HG03139 (cell line): ENCODE measurements around the gene NPB.

Source experiments
- ATAC-seq: cut with Tn5 transposase; IDR thresholded peaks from one replicate; pipeline ENCODE4 v1.9.1; 2021; ENCODE audit not compliant: unreplicated experiment

Gene NPB

GRCh38 chr17:81911277-81911961, 9.4 kb downstream of the NPB start, which contains the start of gene PCYT2:
PCYT2 (minus strand) TSS chr17:81911399; CDS start chr17:81911355, 44 bp downstream.
- peak; percentile 53 for ATAC-seq

GRCh38 chr17:81911969-81912368, 9.9 kb downstream of the NPB start:
- ATAC-seq: no peak

DNA sequence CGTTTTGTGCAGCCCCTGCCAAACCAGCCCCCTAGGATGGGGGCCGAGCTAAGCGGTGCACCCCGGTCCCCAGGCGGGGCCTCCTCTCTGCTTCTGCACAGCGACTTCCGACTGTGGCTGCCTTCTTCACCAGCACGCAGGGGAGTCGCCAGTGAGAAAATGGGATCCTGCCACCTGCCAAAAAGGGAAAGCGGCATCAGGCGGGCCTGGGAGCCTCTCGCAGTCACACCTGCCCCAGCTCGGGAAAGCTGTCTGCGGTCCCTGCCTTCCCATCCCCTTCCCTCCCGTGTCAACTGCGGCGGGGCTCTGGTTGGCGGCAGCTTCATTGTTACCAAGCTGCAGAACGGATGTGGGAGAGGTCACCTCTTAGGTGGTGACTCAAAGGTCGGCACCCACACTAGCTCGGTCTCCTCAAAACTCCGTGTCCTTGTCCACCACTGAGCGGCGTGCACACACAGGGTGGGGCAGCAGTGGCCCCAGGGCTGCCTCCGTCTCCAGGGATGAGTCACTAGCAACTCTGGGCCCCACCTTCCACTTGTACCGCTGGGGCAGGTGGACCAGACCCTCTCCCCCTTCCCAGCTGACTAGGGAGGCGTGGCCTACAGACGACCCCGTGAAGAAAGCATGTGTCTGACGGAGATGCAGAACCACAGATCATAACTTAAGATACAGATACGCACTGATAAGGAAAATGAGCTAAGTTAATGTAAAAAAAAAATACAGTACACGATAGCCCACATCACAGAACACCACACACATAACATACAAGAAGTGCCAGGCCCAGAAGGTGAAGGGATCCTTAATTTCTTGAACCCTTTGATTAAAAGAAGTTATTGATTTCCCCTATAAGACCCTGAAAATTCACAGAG, 10.6 kb downstream of the NPB start:
- no peak for ATAC-seq

DNA sequence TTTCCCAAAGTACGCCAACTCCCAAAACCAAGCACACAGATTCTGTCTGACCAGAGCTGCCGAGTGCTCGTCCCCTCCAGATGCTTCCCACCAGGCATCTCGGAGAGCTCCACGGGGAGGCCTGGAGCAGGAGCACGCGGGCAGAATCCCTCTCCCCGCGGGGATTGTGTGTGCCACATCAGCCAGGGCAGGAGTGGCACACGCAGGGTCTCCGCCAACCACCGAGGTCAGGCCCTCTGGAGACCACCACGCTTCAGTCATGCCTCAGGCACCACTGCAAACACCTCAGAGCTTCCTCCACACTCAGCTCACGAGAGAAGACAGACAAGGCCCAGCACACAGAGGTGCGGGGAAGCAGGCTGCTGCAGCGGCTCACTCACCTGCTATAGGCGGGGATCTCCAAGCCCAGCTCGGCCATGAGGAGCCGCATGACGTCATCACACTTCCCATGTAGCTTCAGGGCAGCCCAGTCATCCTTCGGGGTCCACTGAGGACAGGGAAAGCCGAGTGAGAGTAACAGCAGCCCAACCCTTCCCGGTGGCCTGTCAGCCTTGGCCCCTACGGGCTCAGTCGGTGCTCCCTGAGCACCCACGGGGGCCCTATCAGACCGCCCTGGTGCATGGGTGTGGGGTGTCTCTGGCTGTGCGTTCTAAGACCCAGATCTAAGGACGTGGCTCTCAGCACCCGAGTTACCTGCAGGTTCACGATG, 11.5 kb downstream of the NPB start:
- no peak for ATAC-seq

DNA sequence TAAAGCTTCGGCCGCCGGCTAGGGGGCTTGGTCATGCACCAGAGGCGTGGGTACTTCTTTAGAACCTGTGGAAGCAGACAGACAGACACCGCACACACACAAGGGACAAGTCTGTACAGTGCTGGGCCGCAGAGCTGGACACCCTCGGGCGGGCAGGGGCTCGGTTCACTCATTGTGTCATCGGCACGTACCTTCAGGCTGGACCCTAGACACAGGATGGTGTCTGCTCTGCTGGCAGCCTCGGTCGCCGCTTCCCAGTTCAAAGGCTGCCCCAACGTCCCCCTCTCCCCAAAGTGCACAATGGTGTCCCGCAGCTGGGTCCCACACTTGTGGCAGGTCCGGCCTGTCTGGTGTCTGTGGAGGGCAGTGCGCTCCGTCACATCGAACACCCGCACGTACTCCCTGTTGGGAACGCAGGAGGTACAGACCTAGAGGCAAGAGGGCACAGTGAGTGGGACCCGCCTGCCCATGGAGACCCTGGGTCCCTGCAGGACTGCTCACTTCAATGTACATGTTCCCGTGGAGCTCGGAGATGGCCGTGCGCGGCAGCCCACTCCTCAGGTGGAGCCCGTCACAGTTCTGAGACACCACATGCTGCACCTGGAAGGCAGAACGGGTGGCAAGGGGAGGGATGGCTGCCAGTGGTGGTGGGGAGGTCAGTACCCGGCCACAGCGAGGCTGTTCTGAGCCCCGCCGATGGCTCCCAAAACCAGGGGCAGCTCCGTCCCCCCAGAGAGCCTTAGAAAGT, 12.2 kb downstream of the NPB start:
- no peak for ATAC-seq

- ATAC-seq: no peak
Measured at GRCh38 chr17:81915331-81915730, 13.3 kb downstream of the NPB start.

GRCh38 chr17:81916234-81917001, 14.4 kb downstream of the NPB start:
- ATAC-seq: no peak

GRCh38 chr17:81917565-81918332, 15.7 kb downstream of the NPB start, which contains the start of gene SIRT7:
SIRT7 (minus strand) TSS chr17:81918176; CDS start chr17:81918131, 45 bp downstream.
- ATAC-seq: peak; percentile 51

DNA sequence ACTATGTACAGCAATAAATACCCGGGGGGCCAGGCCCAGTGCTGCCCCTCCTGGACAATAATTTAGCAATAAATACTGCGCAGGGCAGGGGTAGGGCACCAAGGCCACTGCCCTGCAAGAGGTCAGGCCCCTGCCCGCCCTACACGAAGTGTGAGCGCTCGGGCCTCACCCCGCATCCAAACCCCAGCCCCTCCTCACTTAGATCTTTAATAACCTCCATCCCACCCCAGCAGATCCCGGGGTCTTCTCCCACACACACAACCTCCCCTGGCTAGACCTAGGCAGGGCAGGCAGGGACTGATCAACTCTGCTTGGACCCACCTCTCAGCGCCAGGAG, 16.3 kb downstream of the NPB start:
- peak; percentile 5 for ATAC-seq

DNA sequence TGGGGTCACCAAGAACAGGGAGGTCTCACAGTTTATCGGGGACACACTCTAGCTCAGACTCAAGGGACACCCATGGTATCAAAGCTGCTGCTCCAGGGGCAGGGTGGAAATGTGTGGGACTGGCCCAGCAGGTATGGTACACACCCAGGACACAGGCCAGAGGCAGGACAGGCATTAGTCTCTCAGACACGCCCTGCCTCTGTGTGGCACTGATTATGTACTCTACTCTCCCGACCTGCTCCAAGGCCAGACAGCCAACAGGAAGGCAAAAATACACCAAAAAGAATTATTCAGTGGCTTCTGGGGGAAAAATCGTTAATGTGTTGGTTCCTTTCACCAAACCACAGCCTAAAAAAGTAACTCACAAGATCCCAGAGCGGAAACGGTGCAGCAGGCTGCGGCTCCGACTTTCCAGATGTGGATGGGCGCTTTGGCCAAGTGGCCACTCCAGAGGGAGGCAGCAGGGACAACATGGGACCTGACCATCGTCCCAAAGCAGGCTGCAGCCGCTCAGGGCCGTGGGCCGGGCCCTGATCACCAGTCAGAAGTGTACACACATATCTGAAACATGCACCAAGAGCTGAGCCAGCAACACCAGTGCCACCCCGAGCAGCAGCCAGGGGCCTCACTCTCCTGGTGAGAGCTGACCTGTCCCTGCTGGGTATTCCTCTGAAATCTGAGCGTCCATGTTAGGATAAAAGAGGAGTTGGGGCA, 17.0 kb downstream of the NPB start:
- ATAC-seq: no peak

- ATAC-seq: no peak
Measured at GRCh38 chr17:81920612-81921536, 18.8 kb downstream of the NPB start.

DNA sequence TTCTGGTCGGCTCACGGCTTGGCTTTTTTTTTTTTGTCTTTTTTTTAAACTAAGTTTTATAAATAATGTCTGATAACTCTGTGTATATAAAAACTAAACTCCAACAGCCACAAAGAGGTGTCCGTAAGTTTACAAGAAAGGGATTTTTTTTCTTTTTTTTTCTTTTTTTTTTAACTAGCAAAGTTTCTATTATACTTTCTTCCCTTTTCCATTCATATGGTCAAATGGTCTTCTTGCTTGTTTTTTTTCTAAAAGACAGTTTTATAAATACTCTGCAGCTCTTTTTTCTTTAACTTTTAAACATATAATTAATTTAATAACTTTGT, 19.5 kb downstream of the NPB start:
- ATAC-seq: no peak

- ATAC-seq: no peak
Measured at GRCh38 chr17:81921996-81922565, 20.0 kb downstream of the NPB start.

- ATAC-seq: no peak
Measured at GRCh38 chr17:81922566-81923301, 20.7 kb downstream of the NPB start.

- ATAC-seq: no peak
Measured at GRCh38 chr17:81923302-81924260, 21.5 kb downstream of the NPB start.
